ENCODE results near the gene SLX4IP.

SLX4IP gene

DNA sequence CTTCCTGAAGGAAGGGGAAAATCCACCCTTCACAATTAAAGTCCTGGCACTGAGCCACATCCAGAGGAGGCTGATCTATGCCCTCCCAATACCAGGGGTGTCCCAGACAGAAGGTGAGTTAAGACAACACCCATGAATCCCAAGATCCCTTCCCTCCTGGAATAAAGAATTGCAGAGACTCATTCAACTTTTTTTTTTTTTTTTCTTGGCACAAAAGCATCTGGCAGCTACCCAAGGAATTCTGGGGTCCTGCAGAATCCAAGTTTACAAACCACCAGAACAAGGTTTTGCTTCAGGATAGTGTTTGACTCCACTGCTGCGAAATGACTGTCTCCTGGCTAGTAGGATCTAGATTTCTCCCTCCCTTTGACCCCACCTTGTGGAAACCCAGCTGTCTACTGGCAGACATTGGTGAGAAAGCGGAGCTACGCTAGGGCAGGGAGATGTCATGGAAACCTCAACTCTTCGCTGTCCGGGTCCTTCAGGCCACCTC lies 201.3 kb downstream of the SLX4IP start:
- Histone ChIP-seq H3K27ac (peak overlapping the region; percentile 92), H3K4me3 (peak overlapping the region; percentile 54), H3K9me3 (ENCODE audit: low read depth, low read length) (no peaks in the 10 kb centered on the region), H3K9ac (ENCODE audit: insufficient read length) (no peak overlapping the region), H3K36me3 (ENCODE audit: insufficient read depth, low read length) (peaks cover 15% of the 10 kb centered on the region)
- DNase-seq (ENCODE audit: low read depth, low spot score) = no peak
- TF ChIP-seq FOXP2 (optimal IDR thresholded peaks at IDR 0.05; ENCODE audit: control extremely low read depth, extremely low read length, insufficient read depth) = no peak
- TF ChIP-seq EZH2 (IDR thresholded peaks at IDR 0.05) = no peak
- no peak for TF ChIP-seq POLR2AphosphoS5 (IDR thresholded peaks at IDR 0.05; ENCODE audit: borderline replicate concordance, low read depth, low read length)

DNA sequence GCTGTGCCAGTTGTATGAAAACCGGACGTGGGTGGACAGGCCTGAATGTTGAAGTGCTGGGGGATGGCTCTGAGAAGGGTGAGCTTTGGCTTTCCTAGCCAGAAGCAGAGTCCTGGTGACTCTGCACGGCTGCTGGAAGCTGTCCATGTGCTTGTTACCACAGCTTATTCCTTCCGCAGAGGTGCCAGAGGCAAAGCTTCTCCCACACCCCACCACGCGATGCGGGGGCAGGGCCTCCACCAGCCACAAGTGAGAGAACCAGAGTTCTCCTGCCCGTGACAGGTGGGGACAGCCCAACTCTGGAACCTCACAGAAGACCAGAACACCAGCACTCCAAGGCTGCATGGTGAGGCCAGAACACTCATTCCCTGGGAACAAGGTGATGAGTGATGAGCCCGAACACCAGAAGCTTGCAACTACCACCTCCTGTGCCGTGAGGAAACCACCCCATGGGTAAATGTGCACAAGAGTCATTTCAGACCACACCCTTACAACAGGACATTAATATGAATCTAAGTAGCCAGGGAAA lies 202.0 kb downstream of the SLX4IP start:
- peaks cover 22% of the 10 kb centered on the region for H3K36me3 ChIP-seq (ENCODE audit: insufficient read depth, low read length)
- peak overlapping the region; percentile 54 for H3K4me3 ChIP-seq
- no peak for DNase-seq (ENCODE audit: low read depth, low spot score)
- no peaks in the 10 kb centered on the region for H3K9me3 ChIP-seq (ENCODE audit: low read depth, low read length)
- no peak overlapping the region for H3K9ac ChIP-seq (ENCODE audit: insufficient read length)
- no peak for TF ChIP-seq EZH2 (IDR thresholded peaks at IDR 0.05)
- TF ChIP-seq FOXP2 (optimal IDR thresholded peaks at IDR 0.05; ENCODE audit: control extremely low read depth, extremely low read length, insufficient read depth) = no peak
- TF ChIP-seq POLR2AphosphoS5 (IDR thresholded peaks at IDR 0.05; ENCODE audit: borderline replicate concordance, low read depth, low read length) = no peak
- H3K27ac ChIP-seq = peak overlapping the region; percentile 92

DNA sequence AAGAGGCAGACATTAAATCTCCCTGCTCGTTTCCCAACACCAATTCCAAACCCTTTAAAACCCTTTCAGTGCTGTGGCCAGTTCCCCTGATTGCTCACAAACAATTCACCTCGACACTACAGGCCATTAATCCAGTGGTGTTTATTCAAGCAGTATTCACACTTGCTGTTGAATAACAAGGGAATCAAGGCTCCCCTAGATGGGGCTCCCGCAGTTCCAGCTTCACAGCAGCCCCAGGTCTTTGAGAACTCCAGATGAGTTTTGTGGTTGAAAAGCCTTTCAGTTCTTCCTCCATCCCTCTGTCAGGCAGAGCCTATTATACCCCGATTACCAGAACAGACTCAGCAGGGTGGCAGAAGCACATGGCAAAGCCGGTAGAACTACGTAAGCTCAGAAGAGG lies 202.5 kb downstream of the SLX4IP start:
- H3K4me3 ChIP-seq = peak overlapping the region; percentile 54
- no peaks in the 10 kb centered on the region for H3K9me3 ChIP-seq (ENCODE audit: low read depth, low read length)
- H3K9ac ChIP-seq (ENCODE audit: insufficient read length) = peak overlapping the region; percentile 29
- H3K27ac ChIP-seq = peak overlapping the region; percentile 92
- no peak for TF ChIP-seq POLR2AphosphoS5 (IDR thresholded peaks at IDR 0.05; ENCODE audit: borderline replicate concordance, low read depth, low read length)
- TF ChIP-seq EZH2 (IDR thresholded peaks at IDR 0.05) = no peak
- TF ChIP-seq FOXP2 (optimal IDR thresholded peaks at IDR 0.05; ENCODE audit: control extremely low read depth, extremely low read length, insufficient read depth) = no peak
- DNase-seq (ENCODE audit: low read depth, low spot score) = no peak
- peaks cover 25% of the 10 kb centered on the region for H3K36me3 ChIP-seq (ENCODE audit: insufficient read depth, low read length)

DNA sequence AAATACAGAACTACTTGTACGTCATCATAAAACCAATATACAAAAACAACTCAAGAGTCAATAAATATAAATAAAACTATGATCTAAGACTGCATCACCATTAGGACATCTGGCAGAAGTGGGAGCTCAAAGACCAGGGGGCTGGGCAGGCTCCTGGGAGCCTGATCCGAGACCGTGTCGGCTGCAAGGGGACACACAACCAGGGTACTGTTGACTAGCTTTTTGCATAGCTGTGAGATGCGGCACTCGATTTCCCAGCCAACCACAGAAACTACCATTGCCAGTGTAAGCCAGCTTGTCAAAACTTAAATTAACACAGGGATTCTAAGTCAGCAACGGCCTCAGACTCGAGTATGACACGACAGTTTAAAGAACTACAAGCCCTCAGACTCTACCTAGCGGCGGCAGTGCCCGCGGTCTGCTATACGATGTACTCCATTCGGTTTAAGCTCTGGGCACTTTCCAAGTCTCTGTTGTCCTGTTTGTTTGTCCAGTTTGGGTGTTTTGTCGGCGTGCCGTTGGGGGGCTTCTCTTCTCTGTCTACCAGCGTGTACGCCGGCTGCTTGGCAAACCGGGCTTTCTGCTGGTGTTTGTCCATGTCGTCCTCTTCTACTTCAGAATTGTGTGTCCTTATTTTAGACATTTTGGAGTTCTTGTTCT lies 204.1 kb downstream of the SLX4IP start:
- Histone ChIP-seq H3K4me3 (no peak overlapping the region), H3K36me3 (ENCODE audit: insufficient read depth, low read length) (peaks cover 25% of the 10 kb centered on the region), H3K27ac (no peak overlapping the region), H3K9ac (ENCODE audit: insufficient read length) (no peak overlapping the region), H3K9me3 (ENCODE audit: low read depth, low read length) (no peaks in the 10 kb centered on the region)
- no peak for TF ChIP-seq FOXP2 (optimal IDR thresholded peaks at IDR 0.05; ENCODE audit: control extremely low read depth, extremely low read length, insufficient read depth)
- TF ChIP-seq EZH2 (IDR thresholded peaks at IDR 0.05) = no peak
- TF ChIP-seq POLR2AphosphoS5 (IDR thresholded peaks at IDR 0.05; ENCODE audit: borderline replicate concordance, low read depth, low read length) = no peak
- no peak for DNase-seq (ENCODE audit: low read depth, low spot score)

DNA sequence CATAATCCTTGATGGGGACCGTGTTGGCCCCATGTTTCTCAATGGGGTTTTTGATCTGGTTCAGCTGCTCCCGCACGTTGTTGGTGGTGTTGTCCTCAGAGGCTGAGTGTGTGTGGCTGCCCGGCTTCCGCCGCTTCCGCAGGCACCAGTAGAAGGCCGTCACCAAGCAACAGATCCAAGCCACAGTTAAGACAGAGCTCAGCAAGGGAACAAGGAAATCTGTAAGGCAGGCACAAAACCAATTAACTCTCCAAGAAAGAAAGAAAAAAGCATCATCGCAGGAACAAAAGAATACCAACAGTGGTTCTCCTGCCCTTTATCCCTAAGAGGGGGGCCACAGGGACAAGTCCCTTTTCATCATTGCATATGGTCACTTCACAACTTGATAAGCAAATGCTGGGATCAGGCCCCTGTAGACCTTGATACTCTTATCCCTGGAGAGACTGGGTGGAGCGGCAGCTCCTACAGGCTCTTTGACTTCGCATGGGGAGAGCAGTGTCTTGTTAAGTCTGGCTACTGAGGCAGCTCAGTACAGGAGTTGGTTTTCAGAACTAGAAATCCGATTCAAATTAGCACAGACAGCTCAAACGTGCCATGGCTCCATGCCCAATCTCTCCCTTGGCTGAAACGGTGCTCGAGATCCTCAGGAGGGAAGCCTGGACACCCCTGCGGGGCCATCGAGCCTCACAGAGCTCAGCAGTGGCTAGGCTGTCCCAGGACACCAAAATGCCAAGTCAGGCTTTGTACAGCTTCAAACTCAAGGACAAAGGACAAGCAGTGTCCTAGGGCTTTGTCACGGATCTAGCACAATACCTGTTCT lies 204.8 kb downstream of the SLX4IP start:
- no peak overlapping the region for H3K4me3 ChIP-seq
- DNase-seq (ENCODE audit: low read depth, low spot score) = no peak
- H3K27ac ChIP-seq = no peak overlapping the region
- TF ChIP-seq EZH2 (IDR thresholded peaks at IDR 0.05) (no peak), POLR2AphosphoS5 (IDR thresholded peaks at IDR 0.05; ENCODE audit: borderline replicate concordance, low read depth, low read length) (no peak), FOXP2 (optimal IDR thresholded peaks at IDR 0.05; ENCODE audit: control extremely low read depth, extremely low read length, insufficient read depth) (no peak)
- peaks cover 25% of the 10 kb centered on the region for H3K36me3 ChIP-seq (ENCODE audit: insufficient read depth, low read length)
- no peak overlapping the region for H3K9ac ChIP-seq (ENCODE audit: insufficient read length)
- H3K9me3 ChIP-seq (ENCODE audit: low read depth, low read length) = no peaks in the 10 kb centered on the region

DNA sequence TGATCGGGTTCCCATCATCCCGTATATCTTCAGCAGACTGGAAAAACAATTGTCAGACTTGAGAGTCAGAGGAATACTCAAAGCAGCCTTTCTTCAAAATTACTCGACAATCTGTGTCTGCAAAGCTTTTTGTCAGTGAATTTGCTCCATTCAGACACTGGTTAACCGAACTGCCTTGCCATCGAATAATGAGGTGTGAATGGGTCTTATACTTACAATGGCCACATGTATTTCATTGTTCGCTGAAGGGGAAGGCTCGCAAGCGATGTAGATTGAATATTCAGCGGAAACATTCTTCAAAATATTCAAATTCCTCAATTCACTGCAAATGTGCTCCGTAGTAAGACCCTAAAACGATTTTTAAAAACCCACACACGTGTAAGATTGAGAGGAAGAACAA lies 205.8 kb downstream of the SLX4IP start:
- peaks cover 25% of the 10 kb centered on the region for H3K36me3 ChIP-seq (ENCODE audit: insufficient read depth, low read length)
- no peaks in the 10 kb centered on the region for H3K9me3 ChIP-seq (ENCODE audit: low read depth, low read length)
- no peak for TF ChIP-seq EZH2 (IDR thresholded peaks at IDR 0.05)
- no peak for TF ChIP-seq FOXP2 (optimal IDR thresholded peaks at IDR 0.05; ENCODE audit: control extremely low read depth, extremely low read length, insufficient read depth)
- TF ChIP-seq POLR2AphosphoS5 (IDR thresholded peaks at IDR 0.05; ENCODE audit: borderline replicate concordance, low read depth, low read length) = no peak
- no peak overlapping the region for H3K9ac ChIP-seq (ENCODE audit: insufficient read length)
- no peak overlapping the region for H3K4me3 ChIP-seq
- DNase-seq (ENCODE audit: low read depth, low spot score) = no peak
- H3K27ac ChIP-seq = no peak overlapping the region

DNA sequence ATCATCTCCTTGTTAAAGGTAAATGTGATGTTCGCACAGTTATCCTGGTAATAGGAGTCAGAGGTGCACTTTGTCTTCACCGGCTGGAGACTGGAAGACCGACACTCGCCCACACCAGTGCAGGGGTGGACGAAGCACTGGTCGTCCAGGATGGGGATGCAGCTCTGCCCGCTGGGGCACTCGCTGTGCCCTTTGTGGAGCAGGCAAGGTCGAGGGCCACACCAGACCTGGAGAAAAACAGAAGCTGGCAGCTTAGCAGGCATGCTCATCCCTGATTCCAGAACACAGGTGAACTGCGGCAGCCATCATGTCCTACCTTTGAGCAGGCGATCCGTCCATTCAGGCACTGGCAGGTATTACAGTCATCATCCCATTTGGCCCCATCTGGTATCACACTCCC lies 206.4 kb downstream of the SLX4IP start:
- no peak overlapping the region for H3K9ac ChIP-seq (ENCODE audit: insufficient read length)
- no peak overlapping the region for H3K27ac ChIP-seq
- no peak for DNase-seq (ENCODE audit: low read depth, low spot score)
- no peaks in the 10 kb centered on the region for H3K9me3 ChIP-seq (ENCODE audit: low read depth, low read length)
- H3K36me3 ChIP-seq (ENCODE audit: insufficient read depth, low read length) = peaks cover 25% of the 10 kb centered on the region
- TF ChIP-seq FOXP2 (optimal IDR thresholded peaks at IDR 0.05; ENCODE audit: control extremely low read depth, extremely low read length, insufficient read depth) (no peak), POLR2AphosphoS5 (IDR thresholded peaks at IDR 0.05; ENCODE audit: borderline replicate concordance, low read depth, low read length) (no peak), EZH2 (IDR thresholded peaks at IDR 0.05) (no peak)
- H3K4me3 ChIP-seq = no peak overlapping the region

DNA sequence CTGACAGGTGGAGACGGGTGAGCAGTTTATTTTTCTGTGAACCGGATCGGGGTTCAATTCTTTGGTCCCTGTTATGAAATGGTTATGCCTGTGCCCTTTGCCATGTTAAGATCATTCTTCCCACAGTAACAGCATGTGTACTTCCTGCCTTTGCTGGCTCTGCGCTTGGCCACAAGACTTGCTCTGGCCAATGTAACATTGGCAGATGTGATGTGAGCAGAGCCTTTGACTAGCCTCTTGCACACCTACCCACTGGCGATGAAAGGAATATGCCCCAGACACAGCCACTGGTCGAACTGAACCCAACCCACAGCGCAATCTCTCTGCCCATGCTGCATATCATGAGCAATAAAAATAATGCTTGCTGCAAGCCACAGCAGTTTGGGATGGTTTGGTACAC lies 206.8 kb downstream of the SLX4IP start:
- no peak overlapping the region for H3K27ac ChIP-seq
- peaks cover 25% of the 10 kb centered on the region for H3K36me3 ChIP-seq (ENCODE audit: insufficient read depth, low read length)
- H3K9me3 ChIP-seq (ENCODE audit: low read depth, low read length) = no peaks in the 10 kb centered on the region
- DNase-seq (ENCODE audit: low read depth, low spot score) = no peak
- no peak overlapping the region for H3K9ac ChIP-seq (ENCODE audit: insufficient read length)
- TF ChIP-seq EZH2 (IDR thresholded peaks at IDR 0.05) (no peak), FOXP2 (optimal IDR thresholded peaks at IDR 0.05; ENCODE audit: control extremely low read depth, extremely low read length, insufficient read depth) (no peak), POLR2AphosphoS5 (IDR thresholded peaks at IDR 0.05; ENCODE audit: borderline replicate concordance, low read depth, low read length) (no peak)
- no peak overlapping the region for H3K4me3 ChIP-seq

Data from SK-N-MC (cell line).